Parathyroid adenoma (tissue), 2 donors: ENCODE results near the gene ZNF282.
"Not testable (repeated sequence)": the region's sequence is repeated elsewhere in the genome, so short reads cannot be mapped to it uniquely, and the experiment has no call there.

Experiments
- H2AFZ ChIP-seq: fragments of 300-600 bp; sonication (generic); one replicate; pipeline ENCODE4 v1.7.0; 2017; ENCODE audit warnings: antibody characterized with exemption, mild to moderate bottlenecking
- H3K27ac ChIP-seq: fragments of 300-600 bp; sonication (generic); one replicate; pipeline ENCODE4 v1.7.0; 2017
- H3K27me3 ChIP-seq: fragments of 300-600 bp; sonication (generic); one replicate; pipeline ENCODE4 v1.7.0; 2017; ENCODE audit warnings: low read length; ENCODE audit not compliant: control insufficient read depth, insufficient read depth
- H3K36me3 ChIP-seq: fragments of 300-600 bp; sonication (generic); one replicate; pipeline ENCODE4 v1.7.0; 2017; ENCODE audit warnings: low read length; ENCODE audit not compliant: control insufficient read depth, insufficient read depth
- H3K4me1 ChIP-seq: fragments of 300-600 bp; sonication (generic); one replicate; pipeline ENCODE4 v1.7.0; 2017; ENCODE audit warnings: control low read depth
- H3K4me2 ChIP-seq: fragments of 300-600 bp; sonication (generic); one replicate; pipeline ENCODE4 v1.7.0; 2017; ENCODE audit warnings: low read length
- H3K4me3 ChIP-seq: fragments of 300-600 bp; sonication (generic); one replicate; pipeline ENCODE4 v1.7.0; 2017; ENCODE audit warnings: low read depth, low read length
- H3K79me2 ChIP-seq: fragments of 300-600 bp; sonication (generic); one replicate; pipeline ENCODE4 v1.7.0; 2017; ENCODE audit warnings: control low read depth
- H3K9ac ChIP-seq: fragments of 300-600 bp; sonication (generic); one replicate; pipeline ENCODE4 v1.7.0; 2017; ENCODE audit warnings: mild to moderate bottlenecking
- H3K9me3 ChIP-seq: fragments of 300-600 bp; sonication (generic); one replicate; pipeline ENCODE4 v1.7.0; 2017; ENCODE audit warnings: low read length; ENCODE audit not compliant: control insufficient read depth
- CTCF ChIP-seq: fragments of 300-600 bp; sonication (generic); IDR thresholded peaks from one replicate; pipeline ENCODE4 v1.7.0; 2017; ENCODE audit warnings: antibody characterized with exemption, mild to moderate bottlenecking
- donor health status: primary hyperparathyroidism.

ZNF282 gene

GRCh38 chr7:149223761-149224160 is 28.4 kb downstream of the ZNF282 start:
- H3K4me3 ChIP-seq, result no peak overlapping the region
- H3K4me1 ChIP-seq, result no peaks in the 10 kb centered on the region
- no peaks in the 10 kb centered on the region for H3K79me2 ChIP-seq
- no peak overlapping the region for H2AFZ ChIP-seq
- H3K4me2 ChIP-seq, result no peak overlapping the region
- no peaks in the 10 kb centered on the region for H3K36me3 ChIP-seq
- no peak for TF ChIP-seq CTCF
- no peak overlapping the region for H3K9ac ChIP-seq
- H3K27me3 ChIP-seq, result no peaks in the 10 kb centered on the region
- no peaks in the 10 kb centered on the region for H3K9me3 ChIP-seq
- H3K27ac ChIP-seq, result no peak overlapping the region

GRCh38 chr7:149224352-149224751 is 29.0 kb downstream of the ZNF282 start:
- H3K4me2 ChIP-seq, result no peak overlapping the region
- H3K79me2 ChIP-seq, result no peaks in the 10 kb centered on the region
- no peaks in the 10 kb centered on the region for H3K9me3 ChIP-seq
- H3K4me1 ChIP-seq, result no peaks in the 10 kb centered on the region
- no peak overlapping the region for H2AFZ ChIP-seq
- H3K9ac ChIP-seq, result no peak overlapping the region
- H3K36me3 ChIP-seq, result no peaks in the 10 kb centered on the region
- no peak for TF ChIP-seq CTCF
- no peak overlapping the region for H3K27ac ChIP-seq
- no peak overlapping the region for H3K4me3 ChIP-seq
- no peaks in the 10 kb centered on the region for H3K27me3 ChIP-seq

- Histone ChIP-seq H3K4me3 (no peak overlapping the region), H3K9me3 (no peaks in the 10 kb centered on the region), H3K36me3 (no peaks in the 10 kb centered on the region), H3K27me3 (no peaks in the 10 kb centered on the region), H3K79me2 (no peaks in the 10 kb centered on the region), H3K27ac (no peak overlapping the region), H2AFZ (no peak overlapping the region), H3K9ac (no peak overlapping the region), H3K4me1 (no peaks in the 10 kb centered on the region), H3K4me2 (no peak overlapping the region)
- TF ChIP-seq CTCF, result no peak
Observed at GRCh38 chr7:149225106-149225505, 29.8 kb downstream of the ZNF282 start.

GRCh38 chr7:149225656-149226055 is 30.3 kb downstream of the ZNF282 start:
- no peak overlapping the region for H3K4me3 ChIP-seq
- H3K27ac ChIP-seq, result no peak overlapping the region
- H3K9ac ChIP-seq, result no peak overlapping the region
- H3K4me2 ChIP-seq, result no peak overlapping the region
- no peak overlapping the region for H2AFZ ChIP-seq
- H3K36me3 ChIP-seq, result no peaks in the 10 kb centered on the region
- no peaks in the 10 kb centered on the region for H3K79me2 ChIP-seq
- H3K27me3 ChIP-seq, result no peaks in the 10 kb centered on the region
- no peaks in the 10 kb centered on the region for H3K4me1 ChIP-seq
- no peaks in the 10 kb centered on the region for H3K9me3 ChIP-seq
- TF ChIP-seq CTCF, result no peak

- not testable (repeated sequence) for H3K4me3 ChIP-seq, H3K9ac ChIP-seq, H3K27ac ChIP-seq, H3K27me3 ChIP-seq, H3K4me1 ChIP-seq, H3K9me3 ChIP-seq, H3K4me2 ChIP-seq, H3K79me2 ChIP-seq, H2AFZ ChIP-seq, H3K36me3 ChIP-seq
Observed at GRCh38 chr7:149226366-149226765, 31.0 kb downstream of the ZNF282 start.
